Progenitor cell of endocrine pancreas (in vitro differentiated cells): ENCODE data around the gene ZNF574. TPM values are rescaled to one million over a fixed set of nuclear protein-coding genes. Genes with fewer than 3 reads are reported as not detected.
A peak's percentile ranks its signal among the peaks of the same experiment; 100 is the strongest.

Experiments used
- DNase-seq: peaks from one replicate; pipeline ENCODE4 v3.0.0; 2021; ENCODE audit warnings: low spot score; ENCODE audit not compliant: unreplicated experiment
- H3K27ac Mint-ChIP-seq: 2 replicates; pipeline ENCODE4 v1.8.0; 2021; ENCODE audit warnings: mild to moderate bottlenecking, moderate library complexity, mixed read lengths
- H3K27me3 Mint-ChIP-seq: 2 replicates; pipeline ENCODE4 v1.8.0; 2021; ENCODE audit warnings: mixed read lengths
- H3K36me3 Mint-ChIP-seq: 2 replicates; pipeline ENCODE4 v1.8.0; 2022; ENCODE audit warnings: mixed read lengths; ENCODE audit not compliant: insufficient read depth
- H3K4me1 Mint-ChIP-seq: 2 replicates; pipeline ENCODE4 v1.8.0; 2021; ENCODE audit warnings: low read depth, mixed read lengths
- H3K4me3 Mint-ChIP-seq: 2 replicates; pipeline ENCODE4 v1.8.0; 2021; ENCODE audit warnings: low read depth, mild to moderate bottlenecking, moderate library complexity, mixed read lengths
- H3K9me3 Mint-ChIP-seq: 2 replicates; pipeline ENCODE4 v1.8.0; 2021; ENCODE audit warnings: low read depth, mixed read lengths
- total RNA-seq: library from RNA; stranded (reverse); gene quantifications from 2 replicates; pipeline ENCODE4 v1.2.1, GENCODE V29; 2021
- TF ChIP-seq, protein P1 (sequence below): fragments of 200-600 bp; sonication (generic); IDR thresholded peaks from one replicate; pipeline ENCODE4 v1.5.0; 2021; ENCODE audit warnings: antibody characterized with exemption, mild to moderate bottlenecking; ENCODE audit not compliant: unreplicated experiment

The ZNF574 gene
- total RNA-seq, 1 donor from 2014 or later = 22.5 TPM

- H3K27ac Mint-ChIP-seq = peak overlapping the region; percentile 29
- H3K27me3 Mint-ChIP-seq = peaks cover 2% of the 10 kb centered on the region
- peaks cover 30% of the 10 kb centered on the region for H3K4me1 Mint-ChIP-seq
- H3K36me3 Mint-ChIP-seq = peaks cover 11% of the 10 kb centered on the region
- no peaks in the 10 kb centered on the region for H3K9me3 Mint-ChIP-seq
- peak overlapping the region; percentile 91 for H3K4me3 Mint-ChIP-seq
- TF ChIP-seq, protein P1, sequence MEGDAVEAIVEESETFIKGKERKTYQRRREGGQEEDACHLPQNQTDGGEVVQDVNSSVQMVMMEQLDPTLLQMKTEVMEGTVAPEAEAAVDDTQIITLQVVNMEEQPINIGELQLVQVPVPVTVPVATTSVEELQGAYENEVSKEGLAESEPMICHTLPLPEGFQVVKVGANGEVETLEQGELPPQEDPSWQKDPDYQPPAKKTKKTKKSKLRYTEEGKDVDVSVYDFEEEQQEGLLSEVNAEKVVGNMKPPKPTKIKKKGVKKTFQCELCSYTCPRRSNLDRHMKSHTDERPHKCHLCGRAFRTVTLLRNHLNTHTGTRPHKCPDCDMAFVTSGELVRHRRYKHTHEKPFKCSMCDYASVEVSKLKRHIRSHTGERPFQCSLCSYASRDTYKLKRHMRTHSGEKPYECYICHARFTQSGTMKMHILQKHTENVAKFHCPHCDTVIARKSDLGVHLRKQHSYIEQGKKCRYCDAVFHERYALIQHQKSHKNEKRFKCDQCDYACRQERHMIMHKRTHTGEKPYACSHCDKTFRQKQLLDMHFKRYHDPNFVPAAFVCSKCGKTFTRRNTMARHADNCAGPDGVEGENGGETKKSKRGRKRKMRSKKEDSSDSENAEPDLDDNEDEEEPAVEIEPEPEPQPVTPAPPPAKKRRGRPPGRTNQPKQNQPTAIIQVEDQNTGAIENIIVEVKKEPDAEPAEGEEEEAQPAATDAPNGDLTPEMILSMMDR = no peak
- DNase-seq = no peak
Measured at GRCh38 chr19:42078058-42078457, 2.1 kb downstream of the ZNF574 start.

GRCh38 chr19:42078538-42079275 lies 2.7 kb downstream of the ZNF574 start:
- Mint-ChIP-seq H3K9me3 (no peaks in the 10 kb centered on the region), H3K27ac (no peak overlapping the region), H3K4me3 (peak overlapping the region; percentile 91), H3K4me1 (peaks cover 30% of the 10 kb centered on the region), H3K36me3 (peaks cover 11% of the 10 kb centered on the region), H3K27me3 (no peaks in the 10 kb centered on the region)
- TF ChIP-seq, protein P1 = no peak
- no peak for DNase-seq

- no peaks in the 10 kb centered on the region for H3K9me3 Mint-ChIP-seq
- no peak overlapping the region for H3K4me3 Mint-ChIP-seq
- no peaks in the 10 kb centered on the region for H3K27me3 Mint-ChIP-seq
- no peak for DNase-seq
- peaks cover 14% of the 10 kb centered on the region for H3K36me3 Mint-ChIP-seq
- H3K27ac Mint-ChIP-seq = no peak overlapping the region
- peaks cover 30% of the 10 kb centered on the region for H3K4me1 Mint-ChIP-seq
- TF ChIP-seq, protein P1 = no peak
Measured at GRCh38 chr19:42079276-42079669, 3.3 kb downstream of the ZNF574 start.

- TF ChIP-seq, protein P1 = no peak
- Mint-ChIP-seq H3K27ac (no peak overlapping the region), H3K27me3 (no peaks in the 10 kb centered on the region), H3K4me1 (peaks cover 30% of the 10 kb centered on the region), H3K36me3 (peaks cover 14% of the 10 kb centered on the region), H3K4me3 (no peak overlapping the region), H3K9me3 (no peaks in the 10 kb centered on the region)
- no peak for DNase-seq
Measured at GRCh38 chr19:42079886-42080763, 4.2 kb downstream of the ZNF574 start.

DNA sequence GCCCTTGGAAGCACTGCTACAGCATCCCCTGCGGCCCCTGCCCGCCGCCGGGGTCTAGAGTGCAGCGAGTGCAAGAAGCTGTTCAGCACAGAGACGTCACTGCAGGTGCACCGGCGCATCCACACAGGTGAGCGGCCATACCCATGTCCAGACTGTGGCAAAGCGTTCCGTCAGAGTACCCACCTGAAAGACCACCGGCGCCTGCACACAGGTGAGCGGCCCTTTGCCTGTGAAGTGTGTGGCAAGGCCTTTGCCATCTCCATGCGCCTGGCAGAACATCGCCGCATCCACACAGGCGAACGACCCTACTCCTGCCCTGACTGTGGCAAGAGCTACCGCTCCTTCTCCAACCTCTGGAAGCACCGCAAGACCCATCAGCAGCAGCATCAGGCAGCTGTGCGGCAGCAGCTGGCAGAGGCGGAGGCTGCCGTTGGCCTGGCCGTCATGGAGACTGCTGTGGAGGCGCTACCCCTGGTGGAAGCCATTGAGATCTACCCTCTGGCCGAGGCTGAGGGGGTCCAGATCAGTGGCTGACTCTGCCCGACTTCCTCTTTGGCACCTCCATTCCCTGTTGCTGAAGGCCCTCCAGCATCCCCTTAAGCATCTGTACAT lies 4.9 kb downstream of the ZNF574 start:
- no peak overlapping the region for H3K4me3 Mint-ChIP-seq
- DNase-seq = no peak
- H3K27ac Mint-ChIP-seq = no peak overlapping the region
- no peaks in the 10 kb centered on the region for H3K9me3 Mint-ChIP-seq
- H3K27me3 Mint-ChIP-seq = no peaks in the 10 kb centered on the region
- TF ChIP-seq, protein P1 = no peak
- H3K4me1 Mint-ChIP-seq = peaks cover 24% of the 10 kb centered on the region
- peaks cover 17% of the 10 kb centered on the region for H3K36me3 Mint-ChIP-seq
